Body of pancreas (tissue), 4 donors: ENCODE measurements around the gene SYCP2.

ENCODE experiments used
- POLR2A ChIP-seq, 3 donors: fragments of 450-650 bp; IDR thresholded peaks; one replicate each; pipeline ENCODE4 v1.6.1; 2016; ENCODE audit warnings: antibody characterized with exemption in 3 of 3, mild to moderate bottlenecking in 2 of 3
- TF ChIP-seq, protein P1 (sequence below), 7 experiments: fragments of 450-650 bp in 4 of 7; fragments of 200-600 bp in 3 of 7; sonication (generic) in 3 of 7; IDR thresholded peaks; one replicate each; pipeline ENCODE4 v1.5.1; 2016 to 2019; ENCODE audit warnings: antibody characterized with exemption in 7 of 7

- TF ChIP-seq, protein P1, sequence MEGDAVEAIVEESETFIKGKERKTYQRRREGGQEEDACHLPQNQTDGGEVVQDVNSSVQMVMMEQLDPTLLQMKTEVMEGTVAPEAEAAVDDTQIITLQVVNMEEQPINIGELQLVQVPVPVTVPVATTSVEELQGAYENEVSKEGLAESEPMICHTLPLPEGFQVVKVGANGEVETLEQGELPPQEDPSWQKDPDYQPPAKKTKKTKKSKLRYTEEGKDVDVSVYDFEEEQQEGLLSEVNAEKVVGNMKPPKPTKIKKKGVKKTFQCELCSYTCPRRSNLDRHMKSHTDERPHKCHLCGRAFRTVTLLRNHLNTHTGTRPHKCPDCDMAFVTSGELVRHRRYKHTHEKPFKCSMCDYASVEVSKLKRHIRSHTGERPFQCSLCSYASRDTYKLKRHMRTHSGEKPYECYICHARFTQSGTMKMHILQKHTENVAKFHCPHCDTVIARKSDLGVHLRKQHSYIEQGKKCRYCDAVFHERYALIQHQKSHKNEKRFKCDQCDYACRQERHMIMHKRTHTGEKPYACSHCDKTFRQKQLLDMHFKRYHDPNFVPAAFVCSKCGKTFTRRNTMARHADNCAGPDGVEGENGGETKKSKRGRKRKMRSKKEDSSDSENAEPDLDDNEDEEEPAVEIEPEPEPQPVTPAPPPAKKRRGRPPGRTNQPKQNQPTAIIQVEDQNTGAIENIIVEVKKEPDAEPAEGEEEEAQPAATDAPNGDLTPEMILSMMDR (IDR thresholded peaks at IDR 0.05), result no peak
- TF ChIP-seq POLR2A (IDR thresholded peaks at IDR 0.05), result no peak
Observed at GRCh38 chr20:59827138-59828056, 106.0 kb downstream of the SYCP2 start.
